ENCODE data around the gene LYSMD1. TPM values are rescaled to one million over a fixed set of nuclear protein-coding genes. Genes with fewer than 3 reads are reported as not detected.
"Not testable (repeated sequence)": the region's sequence is repeated elsewhere in the genome, so short reads cannot be mapped to it uniquely, and the experiment has no call there.

LYSMD1 gene
- total RNA-seq, 1 experiment from 2014 or later = 7.6 TPM

GRCh38 chr1:151193856-151194255, 28.2 kb upstream of the LYSMD1 start:
- peak overlapping the region; percentile 58 for H3K27ac Mint-ChIP-seq (ENCODE audit: unreplicated experiment)
- no peak for DNase-seq
- intact Hi-C loops (cut with micrococcal nuclease; ENCODE audit: unreplicated experiment) = loop anchor here (10.0 kb wide), 1 partner anchor 641 kb away; the partner anchor contains the start of genes C2CD4D and RORC

GRCh38 chr1:151193304-151193703, 27.6 kb upstream of the LYSMD1 start:
- no peak overlapping the region for H3K27ac Mint-ChIP-seq (ENCODE audit: unreplicated experiment)
- peaks cover 62% of the 10 kb centered on the region for H3K36me3 Mint-ChIP-seq (ENCODE audit: insufficient read depth, unreplicated experiment)
- CTCF ChIA-PET = interaction anchor here (0.6 kb wide), 1 partner anchor 61 kb away, joined by 5 read pairs; the partner anchor contains the start of gene PSMD4
- H3K4me3 Mint-ChIP-seq (ENCODE audit: low read depth, unreplicated experiment) = no peak overlapping the region
- BruUV-seq (replicated peaks) = no TSS peak
- DNase-seq = no peak
- peaks cover 28% of the 10 kb centered on the region for H3K4me1 Mint-ChIP-seq (ENCODE audit: low read depth, unreplicated experiment)
- no peaks in the 10 kb centered on the region for H3K27me3 Mint-ChIP-seq (ENCODE audit: unreplicated experiment)
- intact Hi-C loops (cut with micrococcal nuclease; ENCODE audit: unreplicated experiment) = loop anchor here (10.0 kb wide), 1 partner anchor 641 kb away; the partner anchor contains the start of genes C2CD4D and RORC
- no peak for TF ChIP-seq CTCF (IDR thresholded peaks at IDR 0.05; ENCODE audit: unreplicated experiment)
- no peaks in the 10 kb centered on the region for H3K9me3 Mint-ChIP-seq (ENCODE audit: low read depth, unreplicated experiment)

More at GRCh38 chr1:151193856-151194255, 28.2 kb upstream of the LYSMD1 start:
- no TSS peak for BruUV-seq (replicated peaks)
- TF ChIP-seq CTCF (IDR thresholded peaks at IDR 0.05; ENCODE audit: unreplicated experiment) = no peak
- Mint-ChIP-seq H3K4me3 (ENCODE audit: low read depth, unreplicated experiment) (no peak overlapping the region), H3K36me3 (ENCODE audit: insufficient read depth, unreplicated experiment) (peaks cover 64% of the 10 kb centered on the region), H3K4me1 (ENCODE audit: low read depth, unreplicated experiment) (peaks cover 22% of the 10 kb centered on the region), H3K9me3 (ENCODE audit: low read depth, unreplicated experiment) (no peaks in the 10 kb centered on the region), H3K27me3 (ENCODE audit: unreplicated experiment) (no peaks in the 10 kb centered on the region)
- CTCF ChIA-PET = no interaction called here

- Mint-ChIP-seq H3K36me3 (ENCODE audit: insufficient read depth, unreplicated experiment) (peaks cover 53% of the 10 kb centered on the region), H3K27me3 (ENCODE audit: unreplicated experiment) (no peaks in the 10 kb centered on the region), H3K9me3 (ENCODE audit: low read depth, unreplicated experiment) (no peaks in the 10 kb centered on the region), H3K4me1 (ENCODE audit: low read depth, unreplicated experiment) (peaks cover 23% of the 10 kb centered on the region), H3K27ac (ENCODE audit: unreplicated experiment) (no peak overlapping the region), H3K4me3 (ENCODE audit: low read depth, unreplicated experiment) (no peak overlapping the region)
- no peak for DNase-seq
- CTCF ChIA-PET = no interaction called here
- BruUV-seq (replicated peaks) = no TSS peak
- no peak for TF ChIP-seq CTCF (IDR thresholded peaks at IDR 0.05; ENCODE audit: unreplicated experiment)
- intact Hi-C loops (cut with micrococcal nuclease; ENCODE audit: unreplicated experiment) = loop anchor here (10.0 kb wide), 1 partner anchor 643 kb away; the partner anchor contains the start of genes C2CD4D and RORC
Measured at GRCh38 chr1:151192047-151192446, 26.3 kb upstream of the LYSMD1 start.

GRCh38 chr1:151189637-151190445, 24.1 kb upstream of the LYSMD1 start, which contains the start of gene VPS72:
VPS72 (minus strand) TSS chr1:151190197; CDS start chr1:151190121, 76 bp downstream.
- Mint-ChIP-seq H3K9me3 (ENCODE audit: low read depth, unreplicated experiment) (no peaks in the 10 kb centered on the region), H3K27me3 (ENCODE audit: unreplicated experiment) (no peaks in the 10 kb centered on the region), H3K4me3 (ENCODE audit: low read depth, unreplicated experiment) (peak within 1 kb of the TSS; percentile 91), H3K4me1 (ENCODE audit: low read depth, unreplicated experiment) (peaks cover 23% of the 10 kb centered on the region), H3K36me3 (ENCODE audit: insufficient read depth, unreplicated experiment) (peaks cover 43% of the 10 kb centered on the region), H3K27ac (ENCODE audit: unreplicated experiment) (peak within 1 kb of the TSS; percentile 86)
- CTCF ChIA-PET = interaction anchor here (0.7 to 1.7 kb wide), 6 partner anchors 10 to 91 kb away, joined by 3 to 8 read pairs (median 4); partner anchors contain the start of gene TMOD4
- no TSS peak for BruUV-seq (replicated peaks)
- intact Hi-C loops (cut with micrococcal nuclease; ENCODE audit: unreplicated experiment) = loop anchor here (10.0 kb wide), 1 partner anchor 645 kb away; the partner anchor contains the start of genes C2CD4D and RORC
- peak; percentile 89 for DNase-seq
- TF ChIP-seq CTCF (IDR thresholded peaks at IDR 0.05; ENCODE audit: unreplicated experiment) = no peak

GRCh38 chr1:151188667-151189066, 23.0 kb upstream of the LYSMD1 start:
- CTCF ChIA-PET; BruUV-seq (replicated peaks); intact Hi-C loops (cut with micrococcal nuclease; ENCODE audit: unreplicated experiment): not testable (repeated sequence)

More at GRCh38 chr1:151188667-151189066, 23.0 kb upstream of the LYSMD1 start:
- Mint-ChIP-seq H3K27ac (ENCODE audit: unreplicated experiment) (peak overlapping the region; percentile 86), H3K4me1 (ENCODE audit: low read depth, unreplicated experiment) (peaks cover 14% of the 10 kb centered on the region), H3K4me3 (ENCODE audit: low read depth, unreplicated experiment) (peak overlapping the region; percentile 91), H3K36me3 (ENCODE audit: insufficient read depth, unreplicated experiment) (peaks cover 48% of the 10 kb centered on the region)
- H3K27me3 Mint-ChIP-seq (ENCODE audit: unreplicated experiment); DNase-seq; H3K9me3 Mint-ChIP-seq (ENCODE audit: low read depth, unreplicated experiment): not testable (repeated sequence)
